ENCODE data around the gene PTPRD.

DNA sequence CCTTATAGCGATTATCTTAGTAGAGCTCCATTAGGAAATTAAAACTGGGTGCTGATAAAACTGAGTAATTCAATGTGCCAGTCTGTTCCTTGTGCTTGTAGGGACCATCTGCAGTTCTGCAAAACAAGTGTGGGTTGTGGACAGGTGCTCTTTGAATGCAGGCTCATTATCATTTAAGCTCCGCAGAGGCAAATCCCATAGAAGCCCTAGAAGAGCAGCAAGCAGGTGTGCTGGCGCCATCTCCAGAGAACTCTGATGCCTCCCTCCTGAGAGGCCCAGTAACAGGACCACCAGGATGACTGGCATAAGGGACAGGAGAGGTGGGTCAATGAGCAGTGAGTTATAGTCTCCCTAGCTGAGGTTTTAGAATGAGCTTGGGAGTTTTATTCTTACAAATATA, 1470.8 kb downstream of the PTPRD start:
- TF ChIP-seq POLR2AphosphoS5 (IDR thresholded peaks at IDR 0.05; ENCODE audit: borderline replicate concordance, low read depth, low read length) (no peak), EZH2 (IDR thresholded peaks at IDR 0.05) (no peak), FOXP2 (optimal IDR thresholded peaks at IDR 0.05; ENCODE audit: control extremely low read depth, extremely low read length, insufficient read depth) (no peak)
